Measurements from ENCODE around the gene MICU1. TPM values are rescaled to one million over a fixed set of nuclear protein-coding genes. Genes with fewer than 3 reads are reported as not detected.

Gene MICU1
- polyA plus RNA-seq, 1 of the 3 experiments (the other 2 are of a cell fraction), result 24.6 TPM

DNA sequence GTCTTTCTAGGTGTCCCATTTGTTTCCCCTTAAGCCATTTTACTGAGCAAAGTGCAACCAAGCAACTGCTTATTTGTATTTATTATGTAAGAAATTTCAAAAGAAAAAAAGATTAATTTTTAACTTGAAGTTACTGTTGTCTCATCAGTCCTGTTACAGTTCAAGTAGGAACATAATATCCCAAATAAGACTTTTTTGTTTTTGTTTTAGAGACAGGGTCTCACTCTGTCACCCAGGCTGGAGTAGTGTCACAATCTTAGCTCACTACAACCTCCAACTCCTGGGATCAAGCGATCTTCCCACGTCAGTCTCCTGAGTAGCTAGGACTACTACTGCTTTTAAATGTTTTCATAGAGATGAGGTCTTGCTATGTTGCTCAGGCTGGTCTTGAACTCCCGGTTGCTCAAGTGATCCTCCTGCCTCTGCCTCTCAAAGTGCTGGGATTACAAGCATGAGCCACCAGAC, 101.9 kb downstream of the MICU1 start:
- Histone ChIP-seq H3F3A (replicated peaks; ENCODE audit: insufficient read depth) (peaks cover 6% of the 10 kb centered on the region), H2AFZ (ENCODE audit: low read depth) (no peak overlapping the region), H3K4me2 (no peak overlapping the region), H3K27me3 (ENCODE audit: insufficient read depth) (no peaks in the 10 kb centered on the region), H3K4me3 (ENCODE audit: low read depth in 2 of 2, low read length in 1 of 2) (no peak overlapping the region), H3K9me2 (0 out of 2 replicates have a peak, but pooled peaks cover 1% of the 10 kb centered on the region), H3K27ac (ENCODE audit: low read depth in 2 of 2, low read length in 1 of 2) (0 out of 4 replicates have a peak overlapping the region, but pooled peaks of 1 of the 2 experiments have one; percentile 14), H3K9ac (no peak overlapping the region), H3K36me3 (replicated peaks in 1 of 2; ENCODE audit: control insufficient read depth in 1 of 2, insufficient read depth in 2 of 2, low read length in 1 of 2) (peaks cover 0 to 3% of the 10 kb centered on the region in 2 experiments), H3K79me2 (ENCODE audit: insufficient read depth) (no peaks in the 10 kb centered on the region), H3K9me3 (no peaks in the 10 kb centered on the region), H3K4me1 (ENCODE audit: control insufficient read depth in 1 of 2, insufficient read depth in 2 of 2, low read depth in 1 of 2, low read length in 1 of 2) (peaks cover 0 to 2% of the 10 kb centered on the region in 2 experiments; a peak in 1 of 4 replicates), H4K20me1 (ENCODE audit: insufficient read depth) (no peaks in the 10 kb centered on the region)
- ChIA-PET POLR2A (no interaction called here), CTCF (no interaction called here)
- TF ChIP-seq EZH2phosphoT487 (IDR thresholded peaks at IDR 0.05; ENCODE audit: borderline replicate concordance, low read depth), result no peak
- TF ChIP-seq TEAD4 (IDR thresholded peaks at IDR 0.05; ENCODE audit: borderline replicate concordance, insufficient read depth), result no peak
- TF ChIP-seq RAD21 (IDR thresholded peaks at IDR 0.05; ENCODE audit: low read length), result no peak
- TF ChIP-seq YY1 (IDR thresholded peaks at IDR 0.05; ENCODE audit: low read depth), result no peak
- TF ChIP-seq CHD2 (IDR thresholded peaks at IDR 0.05; ENCODE audit: low read length, partially characterized antibody), result no peak
- no peak for TF ChIP-seq RFX5 (IDR thresholded peaks at IDR 0.05; ENCODE audit: low read length)
- TF ChIP-seq TAF1 (IDR thresholded peaks at IDR 0.05; ENCODE audit: borderline replicate concordance, low read depth, low read length), result no peak
- no peak for DNase-seq
- 91% methylated on average over 3 of the region's 3 CpGs for WGBS (ENCODE audit: low lambda C conversion rate)

DNA sequence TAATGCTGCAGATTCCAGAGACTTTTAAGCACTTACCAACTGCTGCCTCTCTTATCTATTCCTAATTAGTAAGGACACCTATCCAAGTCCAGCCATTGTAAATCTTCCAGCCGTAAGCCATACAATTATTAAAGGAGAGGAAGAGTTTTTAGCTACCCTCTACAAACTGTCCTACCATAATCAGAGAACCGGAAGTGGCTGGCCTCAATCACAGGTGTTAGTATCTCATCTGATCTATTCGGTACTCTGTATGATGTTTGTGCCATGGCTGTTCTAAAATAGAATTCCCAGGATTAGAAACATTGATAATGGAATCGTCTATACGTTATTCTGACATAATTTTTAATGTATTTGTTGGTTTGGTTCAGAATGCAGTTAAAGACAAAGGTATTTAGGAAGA, 102.8 kb downstream of the MICU1 start:
- Histone ChIP-seq H3K36me3 (replicated peaks in 1 of 2; ENCODE audit: control insufficient read depth in 1 of 2, insufficient read depth in 2 of 2, low read length in 1 of 2) (peaks cover 0 to 4% of the 10 kb centered on the region in 2 experiments), H3K4me2 (no peak overlapping the region), H3K4me3 (ENCODE audit: low read depth in 2 of 2, low read length in 1 of 2) (no peak overlapping the region), H3K79me2 (ENCODE audit: insufficient read depth) (no peaks in the 10 kb centered on the region), H3K27ac (ENCODE audit: low read depth in 2 of 2, low read length in 1 of 2) (no peak overlapping the region), H4K20me1 (ENCODE audit: insufficient read depth) (no peaks in the 10 kb centered on the region), H3K9me2 (no peaks in the 10 kb centered on the region), H3K4me1 (ENCODE audit: control insufficient read depth in 1 of 2, insufficient read depth in 2 of 2, low read depth in 1 of 2, low read length in 1 of 2) (peaks cover 0 to 2% of the 10 kb centered on the region in 2 experiments; a peak in 1 of 4 replicates), H3K9me3 (no peaks in the 10 kb centered on the region), H3F3A (replicated peaks; ENCODE audit: insufficient read depth) (no peaks in the 10 kb centered on the region), H3K27me3 (ENCODE audit: insufficient read depth) (no peaks in the 10 kb centered on the region), H2AFZ (ENCODE audit: low read depth) (no peak overlapping the region), H3K9ac (no peak overlapping the region)
- 96% methylated on average over 5 of the region's 5 CpGs for WGBS (ENCODE audit: low lambda C conversion rate)
- no peak for TF ChIP-seq NFIC (IDR thresholded peaks at IDR 0.05; ENCODE audit: borderline replicate concordance)
- TF ChIP-seq ELF1 (IDR thresholded peaks at IDR 0.05), result no peak
- TF ChIP-seq TAF1 (IDR thresholded peaks at IDR 0.05; ENCODE audit: borderline replicate concordance, low read depth, low read length), result no peak
- no peak for TF ChIP-seq RAD21 (IDR thresholded peaks at IDR 0.05; ENCODE audit: low read length)
- no peak for TF ChIP-seq TEAD4 (IDR thresholded peaks at IDR 0.05; ENCODE audit: borderline replicate concordance, insufficient read depth)
- TF ChIP-seq GATA2 (CRISPR knock-in tag; IDR thresholded peaks at IDR 0.05), result no peak
- TF ChIP-seq, protein P1, sequence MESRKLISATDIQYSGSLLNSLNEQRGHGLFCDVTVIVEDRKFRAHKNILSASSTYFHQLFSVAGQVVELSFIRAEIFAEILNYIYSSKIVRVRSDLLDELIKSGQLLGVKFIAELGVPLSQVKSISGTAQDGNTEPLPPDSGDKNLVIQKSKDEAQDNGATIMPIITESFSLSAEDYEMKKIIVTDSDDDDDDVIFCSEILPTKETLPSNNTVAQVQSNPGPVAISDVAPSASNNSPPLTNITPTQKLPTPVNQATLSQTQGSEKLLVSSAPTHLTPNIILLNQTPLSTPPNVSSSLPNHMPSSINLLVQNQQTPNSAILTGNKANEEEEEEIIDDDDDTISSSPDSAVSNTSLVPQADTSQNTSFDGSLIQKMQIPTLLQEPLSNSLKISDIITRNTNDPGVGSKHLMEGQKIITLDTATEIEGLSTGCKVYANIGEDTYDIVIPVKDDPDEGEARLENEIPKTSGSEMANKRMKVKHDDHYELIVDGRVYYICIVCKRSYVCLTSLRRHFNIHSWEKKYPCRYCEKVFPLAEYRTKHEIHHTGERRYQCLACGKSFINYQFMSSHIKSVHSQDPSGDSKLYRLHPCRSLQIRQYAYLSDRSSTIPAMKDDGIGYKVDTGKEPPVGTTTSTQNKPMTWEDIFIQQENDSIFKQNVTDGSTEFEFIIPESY (IDR thresholded peaks at IDR 0.05; ENCODE audit: borderline replicate concordance, low read depth), result no peak
- no peak for TF ChIP-seq POLR2AphosphoS5 (IDR thresholded peaks at IDR 0.05; ENCODE audit: low read depth, low read length)
- TF ChIP-seq RCOR1 (IDR thresholded peaks at IDR 0.05; ENCODE audit: low read length), result no peak
- TF ChIP-seq FOXJ3 (CRISPR knock-in tag; IDR thresholded peaks at IDR 0.05), result no peak
- TF ChIP-seq SMC3 (IDR thresholded peaks at IDR 0.05; ENCODE audit: low read depth, low read length), result no peak
- no peak for TF ChIP-seq FOXM1 (IDR thresholded peaks at IDR 0.05; ENCODE audit: low read depth)
- no peak for TF ChIP-seq JUND (IDR thresholded peaks at IDR 0.05)
- TF ChIP-seq, protein P2, sequence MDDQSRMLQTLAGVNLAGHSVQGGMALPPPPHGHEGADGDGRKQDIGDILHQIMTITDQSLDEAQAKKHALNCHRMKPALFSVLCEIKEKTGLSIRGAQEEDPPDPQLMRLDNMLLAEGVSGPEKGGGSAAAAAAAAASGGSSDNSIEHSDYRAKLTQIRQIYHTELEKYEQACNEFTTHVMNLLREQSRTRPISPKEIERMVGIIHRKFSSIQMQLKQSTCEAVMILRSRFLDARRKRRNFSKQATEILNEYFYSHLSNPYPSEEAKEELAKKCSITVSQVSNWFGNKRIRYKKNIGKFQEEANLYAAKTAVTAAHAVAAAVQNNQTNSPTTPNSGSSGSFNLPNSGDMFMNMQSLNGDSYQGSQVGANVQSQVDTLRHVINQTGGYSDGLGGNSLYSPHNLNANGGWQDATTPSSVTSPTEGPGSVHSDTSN (IDR thresholded peaks at IDR 0.05), result no peak
- TF ChIP-seq EP300 (IDR thresholded peaks at IDR 0.05; ENCODE audit: borderline replicate concordance in 1 of 2, low read depth in 1 of 2, low read length in 1 of 2), result no peak
- TF ChIP-seq MXI1 (IDR thresholded peaks at IDR 0.05; ENCODE audit: low read depth, low read length), result no peak
- TF ChIP-seq, protein P3, sequence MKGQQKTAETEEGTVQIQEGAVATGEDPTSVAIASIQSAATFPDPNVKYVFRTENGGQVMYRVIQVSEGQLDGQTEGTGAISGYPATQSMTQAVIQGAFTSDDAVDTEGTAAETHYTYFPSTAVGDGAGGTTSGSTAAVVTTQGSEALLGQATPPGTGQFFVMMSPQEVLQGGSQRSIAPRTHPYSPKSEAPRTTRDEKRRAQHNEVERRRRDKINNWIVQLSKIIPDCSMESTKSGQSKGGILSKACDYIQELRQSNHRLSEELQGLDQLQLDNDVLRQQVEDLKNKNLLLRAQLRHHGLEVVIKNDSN (IDR thresholded peaks at IDR 0.05; ENCODE audit: borderline replicate concordance, low read depth), result no peak
- no peak for TF ChIP-seq MEF2A (IDR thresholded peaks at IDR 0.05; ENCODE audit: borderline replicate concordance, low read depth)
- POLR2A ChIA-PET, result no interaction called here
- DNase-seq, result no peak
- CTCF ChIA-PET, result no interaction called here
